SKM-1 treated with dmso at 0.1 percent for 144 hours (cell line): ENCODE measurements around the gene SPOCD1.

Source experiments
- DNase-seq: peaks from one replicate; lab custom pipeline; 2025; ENCODE audit not compliant: unreplicated experiment; lab: John Stamatoyannopoulos, UW

Gene SPOCD1

GRCh38 chr1:31757989-31758388 lies 57.8 kb downstream of the SPOCD1 start:
- no peak for DNase-seq

- DNase-seq = no peak
These were observed 58.6 kb downstream of the SPOCD1 start for GRCh38 chr1:31757204-31757679.

- DNase-seq = no peak
These were observed 59.2 kb downstream of the SPOCD1 start for GRCh38 chr1:31756578-31756977.

GRCh38 chr1:31755850-31756492 lies 59.9 kb downstream of the SPOCD1 start:
- no peak for DNase-seq

- no peak for DNase-seq
These were observed 60.6 kb downstream of the SPOCD1 start for GRCh38 chr1:31755197-31755611.

GRCh38 chr1:31754397-31754796 lies 61.4 kb downstream of the SPOCD1 start:
- DNase-seq = no peak

GRCh38 chr1:31753707-31754349 lies 62.0 kb downstream of the SPOCD1 start:
- no peak for DNase-seq

- no peak for DNase-seq
These were observed 62.8 kb downstream of the SPOCD1 start for GRCh38 chr1:31752952-31753475.

GRCh38 chr1:31752258-31752657 lies 63.6 kb downstream of the SPOCD1 start:
- no peak for DNase-seq

GRCh38 chr1:31751822-31752241 lies 64.0 kb downstream of the SPOCD1 start:
- DNase-seq = no peak

- peak; percentile 55 for DNase-seq
These were observed 64.8 kb downstream of the SPOCD1 start for GRCh38 chr1:31750858-31751510.

- DNase-seq = no peak
These were observed 65.8 kb downstream of the SPOCD1 start for GRCh38 chr1:31749785-31750735.

GRCh38 chr1:31748365-31748764 lies 67.5 kb downstream of the SPOCD1 start:
- DNase-seq = no peak

GRCh38 chr1:31747304-31747703 lies 68.5 kb downstream of the SPOCD1 start:
- no peak for DNase-seq

GRCh38 chr1:31746687-31747086 lies 69.1 kb downstream of the SPOCD1 start:
- DNase-seq = no peak

- DNase-seq = no peak
These were observed 69.7 kb downstream of the SPOCD1 start for GRCh38 chr1:31745946-31746670.

GRCh38 chr1:31745096-31745945 lies 70.5 kb downstream of the SPOCD1 start:
- DNase-seq = peak; percentile 65

- DNase-seq = no peak
These were observed 71.5 kb downstream of the SPOCD1 start for GRCh38 chr1:31744165-31744888.
